OCI-LY1 (cell line): ENCODE measurements around the gene HOXA3.

ENCODE experiments used
- H2AFZ ChIP-seq: fragments of 200-600 bp; sonication (generic), shearing (Covaris generic); 2 replicates; pipeline ENCODE4 v1.6.0; 2014; ENCODE audit warnings: antibody characterized with exemption, mild to moderate bottlenecking, low read length
- H3F3A ChIP-seq: fragments of 200-600 bp; sonication (generic), shearing (Covaris generic); 2 replicates; pipeline ENCODE4 v1.6.0; 2014; ENCODE audit warnings: mild to moderate bottlenecking, antibody characterized with exemption, low read length, moderate library complexity; ENCODE audit not compliant: insufficient read depth
- H3K27ac ChIP-seq: fragments of 200-600 bp; sonication (generic); 2 replicates; pipeline ENCODE4 v1.5.1; 2014; ENCODE audit warnings: low read length, mixed run types, mild to moderate bottlenecking, low read depth; ENCODE audit not compliant: poor library complexity, severe bottlenecking
- H3K27me3 ChIP-seq: fragments of 200-600 bp; sonication (generic); 2 replicates; pipeline ENCODE4 v1.6.0; 2014; ENCODE audit warnings: antibody characterized with exemption, mild to moderate bottlenecking, low read length, moderate library complexity; ENCODE audit not compliant: insufficient read depth
- H3K36me3 ChIP-seq: fragments of 200-600 bp; sonication (generic); 2 replicates; pipeline ENCODE4 v1.6.1; 2014; ENCODE audit warnings: mild to moderate bottlenecking, antibody characterized with exemption, low read length, moderate library complexity, mixed read lengths; ENCODE audit not compliant: insufficient read depth
- H3K4me1 ChIP-seq: fragments of 200-600 bp; sonication (generic); 2 replicates; pipeline ENCODE4 v1.5.1; 2014; ENCODE audit warnings: mild to moderate bottlenecking, low read length, moderate library complexity; ENCODE audit not compliant: insufficient read depth, severe bottlenecking
- H3K4me2 ChIP-seq: fragments of 200-600 bp; sonication (generic), shearing (Covaris generic); 2 replicates; pipeline ENCODE4 v1.6.1; 2014; ENCODE audit warnings: low read length
- H3K4me3 ChIP-seq: fragments of 200-600 bp; sonication (generic); 2 replicates; pipeline ENCODE4 v1.5.1; 2014; ENCODE audit warnings: low read length, low read depth, mild to moderate bottlenecking, mixed read lengths; ENCODE audit not compliant: poor library complexity, severe bottlenecking
- H3K79me2 ChIP-seq: fragments of 200-600 bp; shearing (Covaris generic); 2 replicates; pipeline ENCODE4 v1.6.1; 2016; ENCODE audit warnings: mixed run types, low read length, mixed read lengths; ENCODE audit not compliant: insufficient read depth
- H3K9ac ChIP-seq: fragments of 200-600 bp; sonication (generic), shearing (Covaris generic); 2 replicates; pipeline ENCODE4 v1.6.1; 2014; ENCODE audit warnings: mild to moderate bottlenecking, low read length, mixed read lengths
- H3K9me2 ChIP-seq: fragments of 200-600 bp; sonication (generic), shearing (Covaris generic); 2 replicates; pipeline ENCODE4 v1.6.1; 2014; ENCODE audit warnings: low read depth, mild to moderate bottlenecking, low read length, mixed read lengths
- H3K9me3 ChIP-seq: fragments of 200-600 bp; shearing (Covaris generic); 2 replicates; pipeline ENCODE4 v1.6.1; 2014; ENCODE audit warnings: low read length, mixed read lengths
- H4K20me1 ChIP-seq: fragments of 200-600 bp; sonication (generic), shearing (Covaris generic); 2 replicates; pipeline ENCODE4 v1.6.0; 2016; ENCODE audit warnings: mild to moderate bottlenecking, low read length; ENCODE audit not compliant: insufficient read depth
- EZH2 ChIP-seq: fragments of 200-600 bp; sonication (generic), shearing (Covaris generic); IDR thresholded peaks from 2 replicates; pipeline ENCODE4 v1.8.0; 2017; ENCODE audit warnings: borderline replicate concordance, mixed run types, mild to moderate bottlenecking, antibody characterized with exemption, low read length, moderate library complexity, mixed read lengths
- TF ChIP-seq, protein P1 (sequence below): fragments of 200-600 bp; sonication (generic), shearing (Covaris generic); IDR thresholded peaks from 2 replicates; pipeline ENCODE4 v1.5.1; 2017; ENCODE audit warnings: mild to moderate bottlenecking, antibody characterized with exemption, low read length, moderate library complexity, mixed read lengths

Gene HOXA3

DNA sequence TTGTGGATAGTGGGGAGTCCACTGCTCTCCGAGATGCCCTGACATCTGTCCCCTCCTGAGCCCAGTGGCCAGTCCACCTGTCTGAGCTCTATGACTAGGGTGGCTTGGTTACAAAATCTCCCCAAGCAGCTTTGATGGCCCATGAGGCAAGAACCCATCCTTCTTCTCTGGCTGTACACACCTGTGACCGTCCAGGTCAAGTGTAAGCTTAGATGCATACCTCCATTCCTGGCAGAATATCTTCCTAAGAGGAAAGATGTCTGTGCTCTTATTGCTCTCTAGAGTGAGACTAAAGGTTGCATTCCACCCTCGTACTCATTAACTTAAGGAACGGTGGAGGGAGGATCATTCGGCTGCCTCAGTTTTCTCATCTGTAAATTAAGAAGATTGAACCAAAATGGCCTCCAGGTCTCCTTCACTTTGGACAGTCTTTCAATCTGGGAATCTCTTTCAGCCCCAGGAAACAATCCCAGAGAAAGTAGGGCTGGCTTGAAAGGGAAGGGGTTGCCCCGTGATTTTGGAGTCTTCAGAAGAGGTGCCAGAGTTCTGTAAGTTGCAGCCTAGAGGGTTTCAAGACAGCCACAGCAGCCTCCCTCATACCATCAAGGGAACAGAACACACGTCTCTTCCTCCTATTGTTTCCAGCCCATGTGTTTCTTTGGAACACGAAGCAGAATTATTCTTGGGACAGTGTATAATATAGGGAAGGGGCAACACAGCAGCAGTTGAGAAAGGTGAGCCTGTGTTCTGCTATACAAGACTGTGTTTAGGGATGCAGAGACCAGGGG lies 27.3 kb downstream of the HOXA3 start:
- H3K9me2 ChIP-seq: no peaks in the 10 kb centered on the region
- no peaks in the 10 kb centered on the region for H3K36me3 ChIP-seq
- H3K9me3 ChIP-seq: no peaks in the 10 kb centered on the region
- no peak overlapping the region for H2AFZ ChIP-seq
- no peaks in the 10 kb centered on the region; the same call in 1 of the 2 replicates for H3K27me3 ChIP-seq
- H3K79me2 ChIP-seq: no peaks in the 10 kb centered on the region
- H3F3A ChIP-seq: no peaks in the 10 kb centered on the region
- H3K4me2 ChIP-seq: no peak overlapping the region
- TF ChIP-seq, protein P1, sequence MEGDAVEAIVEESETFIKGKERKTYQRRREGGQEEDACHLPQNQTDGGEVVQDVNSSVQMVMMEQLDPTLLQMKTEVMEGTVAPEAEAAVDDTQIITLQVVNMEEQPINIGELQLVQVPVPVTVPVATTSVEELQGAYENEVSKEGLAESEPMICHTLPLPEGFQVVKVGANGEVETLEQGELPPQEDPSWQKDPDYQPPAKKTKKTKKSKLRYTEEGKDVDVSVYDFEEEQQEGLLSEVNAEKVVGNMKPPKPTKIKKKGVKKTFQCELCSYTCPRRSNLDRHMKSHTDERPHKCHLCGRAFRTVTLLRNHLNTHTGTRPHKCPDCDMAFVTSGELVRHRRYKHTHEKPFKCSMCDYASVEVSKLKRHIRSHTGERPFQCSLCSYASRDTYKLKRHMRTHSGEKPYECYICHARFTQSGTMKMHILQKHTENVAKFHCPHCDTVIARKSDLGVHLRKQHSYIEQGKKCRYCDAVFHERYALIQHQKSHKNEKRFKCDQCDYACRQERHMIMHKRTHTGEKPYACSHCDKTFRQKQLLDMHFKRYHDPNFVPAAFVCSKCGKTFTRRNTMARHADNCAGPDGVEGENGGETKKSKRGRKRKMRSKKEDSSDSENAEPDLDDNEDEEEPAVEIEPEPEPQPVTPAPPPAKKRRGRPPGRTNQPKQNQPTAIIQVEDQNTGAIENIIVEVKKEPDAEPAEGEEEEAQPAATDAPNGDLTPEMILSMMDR: no peak
- TF ChIP-seq EZH2: no peak
- no peaks in the 10 kb centered on the region for H4K20me1 ChIP-seq
- H3K9ac ChIP-seq: no peak overlapping the region
- H3K27ac ChIP-seq: no peak overlapping the region
- no peaks in the 10 kb centered on the region for H3K4me1 ChIP-seq
- no peak overlapping the region for H3K4me3 ChIP-seq

GRCh38 chr7:27124096-27124901 lies 28.1 kb downstream of the HOXA3 start:
- H3K4me2 ChIP-seq: no peak overlapping the region
- no peaks in the 10 kb centered on the region for H4K20me1 ChIP-seq
- no peaks in the 10 kb centered on the region for H3K79me2 ChIP-seq
- no peaks in the 10 kb centered on the region for H3K36me3 ChIP-seq
- H3K9me2 ChIP-seq: no peaks in the 10 kb centered on the region
- no peaks in the 10 kb centered on the region for H3F3A ChIP-seq
- H3K9me3 ChIP-seq: no peaks in the 10 kb centered on the region
- no peak overlapping the region for H3K9ac ChIP-seq
- H3K27ac ChIP-seq: no peak overlapping the region
- H3K27me3 ChIP-seq: no peaks in the 10 kb centered on the region; the same call in 1 of the 2 replicates
- TF ChIP-seq, protein P1: no peak
- TF ChIP-seq EZH2: no peak
- H2AFZ ChIP-seq: no peak overlapping the region
- no peak overlapping the region for H3K4me3 ChIP-seq
- no peaks in the 10 kb centered on the region for H3K4me1 ChIP-seq

DNA sequence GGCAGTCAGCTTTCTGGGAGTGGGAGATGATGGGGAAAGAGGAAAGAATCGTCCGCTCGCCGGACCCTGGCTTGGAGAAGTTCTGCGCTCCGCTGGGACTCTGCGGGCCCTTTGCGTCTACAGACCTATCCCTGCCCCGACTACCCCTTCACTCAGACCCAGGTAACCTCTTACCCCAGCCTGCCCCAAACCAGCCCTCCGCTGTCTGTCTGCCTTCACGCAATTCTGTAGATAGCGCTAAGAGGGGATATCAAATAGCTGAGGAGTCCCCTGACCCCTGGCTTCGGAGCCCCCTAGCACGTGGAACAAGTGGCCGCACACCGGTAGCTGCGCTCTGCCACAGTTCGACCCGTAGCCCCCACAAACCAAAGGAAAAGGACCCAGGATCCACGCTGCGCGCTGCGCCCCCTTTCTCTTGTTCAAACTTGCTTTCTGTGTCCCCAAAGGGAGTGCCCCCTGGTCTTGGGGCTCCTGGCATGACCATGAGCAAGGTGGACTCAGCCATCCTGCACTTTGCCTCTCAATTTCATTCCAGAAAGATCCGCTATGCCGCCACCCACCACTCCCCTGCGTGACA lies 28.8 kb downstream of the HOXA3 start:
- H3K4me2 ChIP-seq: no peak overlapping the region
- H3K9me3 ChIP-seq: no peaks in the 10 kb centered on the region
- no peaks in the 10 kb centered on the region for H3F3A ChIP-seq
- H3K4me1 ChIP-seq: no peaks in the 10 kb centered on the region
- H3K4me3 ChIP-seq: no peak overlapping the region
- no peaks in the 10 kb centered on the region for H3K9me2 ChIP-seq
- H3K36me3 ChIP-seq: no peaks in the 10 kb centered on the region
- TF ChIP-seq EZH2: no peak
- TF ChIP-seq, protein P1: no peak
- no peaks in the 10 kb centered on the region; the same call in 1 of the 2 replicates for H3K27me3 ChIP-seq
- no peak overlapping the region for H3K9ac ChIP-seq
- H2AFZ ChIP-seq: no peak overlapping the region
- H3K27ac ChIP-seq: no peak overlapping the region
- no peaks in the 10 kb centered on the region for H4K20me1 ChIP-seq
- no peaks in the 10 kb centered on the region for H3K79me2 ChIP-seq
